SKM-1 treated with dmso at 0.1 percent for 144 hours (cell line): ENCODE results near the gene CDKAL1.

ENCODE experiments used
- DNase-seq: peaks from one replicate; lab custom pipeline; 2025; ENCODE audit not compliant: unreplicated experiment; lab: John Stamatoyannopoulos, UW

The CDKAL1 gene

DNA sequence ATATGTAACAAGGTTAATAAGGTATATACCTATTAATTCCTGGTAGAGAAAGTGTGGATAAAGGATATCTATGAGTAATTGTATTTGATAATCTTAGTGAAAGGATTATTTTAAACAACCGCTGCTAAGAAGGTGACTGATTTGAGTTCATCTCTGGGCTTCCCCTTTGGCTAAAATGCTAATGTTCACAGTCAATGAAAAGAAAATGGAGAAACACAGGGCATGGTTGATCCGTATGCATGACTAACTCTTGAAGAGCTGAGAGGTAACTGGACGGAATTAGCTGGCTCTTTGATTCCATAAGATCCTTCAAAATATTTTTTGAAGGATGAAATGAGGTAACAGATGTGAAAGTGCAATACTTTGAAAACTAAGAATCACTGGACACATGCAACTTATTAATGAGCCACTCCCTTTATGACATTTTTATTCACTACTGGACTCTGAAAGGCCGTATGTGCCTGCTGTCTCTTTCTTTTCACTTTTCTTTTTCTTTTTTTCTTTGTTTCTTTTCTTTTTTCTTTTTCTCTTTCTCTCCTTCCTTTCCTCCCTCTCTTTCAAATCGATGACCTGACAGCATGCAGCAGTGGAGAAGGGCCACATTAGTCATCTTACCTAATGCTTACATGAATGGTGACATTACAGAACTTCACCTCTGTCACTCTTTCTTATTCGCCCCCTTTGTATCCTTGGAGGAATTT is 464.6 kb downstream of the CDKAL1 start:
- no peak for DNase-seq

DNA sequence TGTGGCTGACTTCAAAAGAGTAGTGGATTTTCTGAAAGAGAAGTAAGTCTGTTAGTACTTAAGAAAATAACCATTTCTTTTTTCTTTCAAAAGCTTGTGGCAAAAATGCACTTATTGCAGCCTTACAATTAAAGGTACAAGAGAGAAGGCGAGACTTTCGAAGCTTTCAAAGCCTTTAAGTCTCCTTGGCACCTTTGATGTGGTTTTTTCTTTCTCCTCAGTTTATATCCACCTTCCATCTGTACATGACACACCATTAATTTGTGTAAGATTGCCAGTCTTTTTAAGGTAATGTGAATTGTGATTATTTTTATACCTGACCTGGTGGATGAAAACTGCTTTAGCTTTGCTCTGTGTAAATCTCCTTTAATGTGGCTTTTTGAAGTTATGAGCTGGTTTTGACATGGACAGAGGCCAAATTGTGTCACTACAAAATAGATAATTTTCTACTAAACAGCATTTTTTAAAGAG is 466.1 kb downstream of the CDKAL1 start:
- no peak for DNase-seq

DNA sequence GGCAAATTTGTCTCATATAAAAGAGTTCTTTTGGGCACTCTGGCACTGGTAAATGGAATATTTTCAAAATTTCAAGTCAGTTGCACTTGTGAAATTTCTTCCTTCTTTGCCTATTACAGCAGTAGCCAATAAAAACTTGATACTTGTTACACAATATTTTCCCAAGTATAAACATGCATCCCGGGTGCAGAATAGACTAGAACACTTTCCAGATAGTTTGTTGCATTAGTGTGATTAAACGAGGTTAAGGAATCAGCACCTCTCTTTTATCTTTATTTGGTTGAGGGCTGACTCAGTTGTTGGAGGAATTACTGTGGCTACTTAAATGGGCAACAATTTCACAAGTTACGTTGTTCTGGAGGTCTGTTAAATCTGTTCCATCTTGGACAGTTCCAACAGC is 467.5 kb downstream of the CDKAL1 start:
- DNase-seq, result no peak

DNA sequence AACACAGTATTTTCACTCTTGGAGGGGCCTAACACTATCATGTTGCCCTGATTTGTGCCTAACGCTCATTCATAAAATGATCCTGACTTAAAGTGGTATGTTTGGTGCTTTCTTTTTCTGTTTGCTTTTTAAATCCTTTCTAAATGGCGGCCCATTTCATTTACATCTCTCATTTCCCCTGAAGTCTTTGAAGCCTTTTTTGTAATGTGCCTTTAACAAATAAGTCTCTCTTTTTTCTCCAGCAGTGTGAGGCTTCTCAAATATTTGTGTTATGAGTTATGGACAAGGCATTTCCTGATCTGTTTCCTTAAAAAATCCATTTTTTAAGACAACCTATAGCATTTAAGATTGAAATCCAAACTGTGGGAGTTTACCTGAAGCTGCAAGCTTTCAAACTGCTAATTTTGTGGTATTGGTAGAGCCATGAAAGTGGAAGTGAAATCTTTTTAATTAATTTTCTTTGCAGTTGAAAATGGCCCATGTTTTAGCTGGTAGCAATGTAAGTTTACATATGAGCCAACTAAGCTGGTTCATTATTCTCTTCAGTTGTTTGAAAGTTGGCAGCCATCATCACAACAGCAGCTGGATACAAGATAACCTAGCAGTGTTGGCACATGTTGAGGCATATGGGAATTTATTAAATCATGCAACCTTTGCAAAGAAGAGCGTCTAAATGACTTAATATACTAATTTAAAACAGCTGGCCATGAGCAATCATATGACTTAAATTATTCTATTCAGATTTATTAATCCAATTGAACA is 469.7 kb downstream of the CDKAL1 start:
- no peak for DNase-seq

DNA sequence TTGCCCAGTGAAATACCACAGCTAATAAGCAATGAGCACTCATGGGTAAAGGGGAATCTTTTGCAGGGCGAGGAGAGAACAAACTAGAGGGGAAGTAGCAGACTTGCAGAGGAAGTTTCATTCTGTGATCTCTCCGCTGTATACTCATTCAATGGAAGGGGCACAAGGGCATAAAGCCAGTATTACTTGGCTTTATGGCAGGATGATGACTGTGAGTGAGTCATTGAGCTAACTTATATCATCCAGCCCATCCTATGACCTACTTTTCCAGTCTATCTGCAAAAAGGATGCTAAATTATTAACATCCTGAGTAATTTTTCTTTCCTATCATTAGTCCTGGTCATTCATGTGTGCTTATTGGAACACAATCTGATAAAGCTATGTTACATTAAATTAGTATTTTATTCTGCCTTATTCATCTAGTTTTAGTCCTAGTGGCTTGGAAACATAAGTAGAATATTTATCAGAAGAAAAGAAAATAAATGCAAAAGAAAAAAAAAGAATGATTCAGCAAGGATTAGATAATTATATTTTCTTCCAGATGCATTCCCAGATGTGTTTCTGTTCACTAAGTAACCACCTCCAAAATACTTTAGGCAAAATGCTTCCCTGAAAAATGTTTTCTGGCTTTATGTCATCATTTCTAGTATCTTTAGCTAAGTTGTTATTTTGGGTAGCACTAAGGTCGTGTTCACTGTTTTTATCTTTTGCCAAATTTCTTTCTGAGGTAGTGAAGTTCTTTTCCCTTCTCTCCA is 471.7 kb downstream of the CDKAL1 start:
- DNase-seq, result no peak

DNA sequence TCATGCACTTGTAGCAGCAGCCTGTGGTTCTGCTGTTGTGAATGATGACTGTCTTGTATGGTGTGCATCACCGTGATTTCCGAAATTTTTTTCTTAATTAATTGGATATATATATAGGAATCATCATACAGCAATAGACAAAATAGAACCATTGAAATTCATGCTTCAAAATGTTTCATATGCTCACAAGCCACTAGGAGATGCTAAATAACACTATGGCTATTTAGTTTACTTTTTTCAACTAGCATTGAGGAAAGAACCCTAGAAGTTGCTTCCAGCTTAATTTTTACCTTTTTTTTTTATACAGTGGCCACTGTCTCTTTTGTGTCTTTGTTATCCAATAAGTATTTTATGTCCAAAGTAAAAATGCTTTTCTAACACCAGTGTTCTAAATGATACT is 485.4 kb downstream of the CDKAL1 start:
- DNase-seq, result no peak

DNA sequence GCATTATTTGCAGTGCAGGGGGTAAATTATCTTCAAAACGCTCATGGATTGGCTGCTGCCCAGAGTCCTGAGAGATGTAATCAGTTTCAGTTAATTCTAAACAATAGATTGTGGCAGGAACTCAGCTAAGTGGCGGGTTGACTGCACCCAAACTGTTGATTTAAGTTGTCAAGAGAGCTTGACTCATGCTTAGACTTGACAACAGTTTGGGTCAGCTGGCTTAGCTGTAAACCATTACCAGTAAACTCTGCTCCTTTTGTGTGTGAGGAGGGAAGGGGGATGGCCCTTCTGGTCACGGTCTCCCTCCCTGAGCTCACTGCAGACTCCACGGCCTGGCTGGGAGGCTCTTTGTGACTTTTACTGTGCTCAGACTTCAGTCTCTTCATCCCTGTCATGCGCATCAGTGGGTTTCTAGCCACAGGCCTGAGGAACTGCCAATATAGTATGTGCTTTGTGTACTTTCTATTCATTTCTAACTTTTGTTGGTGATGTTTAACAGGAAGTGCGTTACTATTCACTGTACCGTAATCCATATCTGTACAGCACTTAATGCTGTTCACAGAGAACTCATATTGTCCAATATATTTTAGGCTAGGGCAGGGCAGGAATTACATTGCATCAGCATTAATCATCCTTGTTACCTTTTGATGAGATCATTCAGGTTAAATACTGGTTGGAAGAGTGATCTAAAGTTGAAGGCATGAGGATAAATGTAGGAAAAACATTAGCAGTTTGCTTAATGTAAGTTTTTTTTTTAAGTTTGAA is 488.3 kb downstream of the CDKAL1 start:
- no peak for DNase-seq

DNA sequence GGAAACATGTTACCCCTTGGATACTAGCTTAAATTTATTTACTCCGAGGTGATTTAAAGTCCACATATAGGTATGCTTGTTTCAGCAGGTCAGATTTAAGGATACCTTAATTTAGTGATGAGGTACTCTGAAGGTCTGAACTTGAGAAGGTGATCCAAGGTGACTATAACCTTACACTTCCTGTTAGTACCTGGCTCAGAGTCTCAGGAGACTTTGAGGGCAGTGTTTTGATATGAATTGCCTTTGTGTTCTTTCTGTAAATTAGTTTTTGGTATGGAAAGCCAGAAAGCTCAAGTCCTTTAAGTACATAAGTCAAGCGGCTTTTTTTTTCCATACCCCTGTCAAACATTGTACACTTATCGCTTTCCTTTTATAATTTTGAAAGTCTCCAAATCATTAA is 489.0 kb downstream of the CDKAL1 start:
- no peak for DNase-seq

DNA sequence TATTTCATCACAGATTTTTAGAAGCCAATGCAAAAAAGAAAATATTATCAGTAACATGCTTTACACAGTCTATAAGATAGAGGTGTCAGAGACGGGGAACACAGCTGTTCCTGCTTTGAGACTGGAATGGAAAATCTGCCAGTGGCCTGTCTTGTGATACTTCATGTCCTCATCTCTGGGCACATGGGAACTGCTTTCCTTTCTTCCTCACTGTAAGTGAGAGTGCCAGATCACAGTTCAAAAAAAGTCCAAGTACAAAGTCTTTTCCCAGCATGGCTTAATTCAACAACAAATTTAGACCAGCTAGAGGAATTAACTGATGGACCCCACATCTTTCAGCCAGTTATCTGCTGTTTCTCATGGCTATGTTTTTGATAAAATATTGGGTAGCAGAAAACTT is 490.4 kb downstream of the CDKAL1 start:
- DNase-seq, result no peak

DNA sequence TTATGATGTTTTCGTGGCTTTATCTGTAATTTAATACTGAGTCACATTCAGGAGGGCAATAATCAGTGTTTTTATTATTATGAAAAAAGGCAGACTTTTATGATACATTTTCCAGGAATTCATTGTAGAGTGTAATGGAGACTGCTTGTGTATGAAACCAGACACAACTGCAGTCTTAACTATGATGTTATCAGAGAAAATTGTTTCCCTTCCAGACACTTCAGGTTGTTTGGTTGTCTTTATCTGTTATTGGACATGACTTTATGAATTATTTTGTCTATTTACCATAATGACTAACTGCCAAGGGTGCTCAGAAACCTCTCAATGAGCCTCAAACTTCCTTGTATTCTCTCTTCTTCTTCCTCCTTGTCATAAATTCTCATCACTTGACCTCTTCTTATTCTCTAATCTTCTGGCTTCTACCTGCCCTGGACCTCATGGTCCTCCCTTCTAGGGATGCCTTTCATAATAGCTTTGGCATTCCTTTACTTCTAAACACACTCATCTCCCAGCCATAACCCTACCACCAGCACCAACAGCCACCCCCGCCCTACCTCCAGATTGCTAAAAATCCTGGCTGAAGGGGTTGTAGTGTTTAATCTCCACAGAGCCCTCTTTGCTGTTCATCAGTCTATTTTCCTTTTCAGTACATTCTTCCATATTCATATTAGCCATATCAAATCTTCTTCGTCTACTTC is 492.5 kb downstream of the CDKAL1 start:
- no peak for DNase-seq

DNA sequence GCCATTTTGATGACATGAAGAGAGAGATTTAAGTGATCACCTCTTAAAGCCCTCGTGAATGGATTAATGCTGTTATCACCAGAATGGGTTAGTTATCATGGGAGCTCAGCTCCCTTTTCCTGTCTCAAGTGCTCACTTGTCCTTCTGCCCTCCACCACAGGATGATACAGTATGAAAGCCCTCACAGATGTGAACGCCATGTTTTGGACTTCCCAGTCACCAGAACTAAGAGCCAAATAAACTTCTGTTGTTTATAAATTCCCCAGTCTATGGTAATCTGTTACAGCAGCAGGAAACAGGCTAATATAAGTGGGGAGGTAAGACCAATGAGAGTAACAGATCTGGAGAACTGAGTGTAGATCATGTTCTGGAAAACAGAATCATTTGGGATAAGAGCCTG is 493.2 kb downstream of the CDKAL1 start:
- no peak for DNase-seq

DNA sequence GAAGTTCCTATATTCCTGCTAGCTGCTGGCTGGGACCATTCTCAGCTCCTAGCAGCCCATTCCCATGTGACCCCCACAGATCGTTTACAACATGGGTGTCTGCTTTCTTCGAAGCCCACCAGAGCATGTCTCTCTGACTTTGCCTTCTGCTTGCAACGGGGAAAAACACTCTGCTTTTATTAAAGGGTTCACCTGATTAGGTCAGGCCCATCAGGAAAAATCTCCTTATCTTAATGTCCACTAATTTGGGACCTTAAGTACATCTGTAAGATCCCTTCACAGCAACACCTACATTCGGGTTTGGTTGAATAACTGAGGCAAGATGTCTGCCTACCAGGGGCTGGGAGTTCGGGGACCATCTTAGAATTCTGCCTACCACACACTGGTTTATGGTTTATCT is 496.9 kb downstream of the CDKAL1 start:
- DNase-seq, result no peak

DNA sequence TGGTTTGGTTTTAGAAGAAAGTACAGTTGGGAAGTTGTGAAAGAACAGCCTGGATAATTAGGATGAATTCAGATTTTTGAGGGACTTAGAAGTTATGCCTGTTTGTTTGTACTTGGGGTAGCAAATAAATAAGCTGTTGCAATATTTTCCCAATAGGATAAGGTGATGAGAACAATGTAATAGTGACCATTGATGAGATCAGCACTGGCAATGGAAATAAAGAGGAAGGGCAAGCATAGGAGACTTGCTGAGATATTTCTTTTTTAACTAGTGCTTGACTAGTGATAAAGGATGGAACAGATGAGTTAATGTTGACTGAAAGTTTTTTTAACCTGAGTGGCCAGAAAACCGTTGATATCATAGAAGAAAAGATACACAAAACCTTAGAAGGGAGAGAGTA is 498.8 kb downstream of the CDKAL1 start:
- DNase-seq, result no peak

DNA sequence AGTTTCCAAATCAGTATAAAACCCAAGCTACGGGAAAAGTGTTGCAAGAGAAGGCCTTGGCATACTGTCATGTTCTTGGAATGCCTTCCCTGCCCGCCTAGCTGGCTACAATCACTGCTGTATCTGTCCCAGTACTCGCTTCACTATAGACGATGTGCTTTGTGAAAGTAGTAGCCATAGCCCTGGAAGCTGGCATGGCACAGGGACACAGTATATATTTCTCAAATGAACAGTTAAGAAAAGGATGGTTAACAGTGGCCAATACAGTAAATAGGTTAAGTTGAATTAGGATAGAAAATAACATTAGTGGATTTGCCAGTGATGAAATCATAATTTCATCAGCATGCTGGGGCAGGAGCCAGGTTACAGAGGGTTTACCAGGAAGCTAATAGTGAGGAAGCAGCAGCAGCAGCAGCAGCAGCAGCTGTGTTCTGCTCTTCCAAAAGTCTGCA is 499.3 kb downstream of the CDKAL1 start:
- no peak for DNase-seq

DNA sequence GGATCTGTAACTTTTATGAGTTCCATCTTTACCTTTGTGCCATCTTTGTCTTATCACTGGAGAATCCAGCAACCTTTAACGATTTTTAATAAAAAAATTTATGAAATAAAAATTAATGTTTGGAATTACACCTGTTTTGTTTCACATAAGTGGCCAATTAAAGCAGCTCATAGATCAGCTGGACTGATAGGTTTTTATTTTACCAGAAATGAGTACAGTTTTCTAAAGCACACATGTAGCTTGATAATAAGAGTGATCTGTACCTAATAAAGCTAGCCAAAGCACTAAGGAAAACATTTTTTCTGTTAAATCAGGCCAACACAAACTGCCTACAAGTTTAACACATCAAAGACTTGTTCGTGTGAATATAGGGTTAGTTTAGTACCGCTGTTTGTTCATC is 500.1 kb downstream of the CDKAL1 start:
- no peak for DNase-seq

DNA sequence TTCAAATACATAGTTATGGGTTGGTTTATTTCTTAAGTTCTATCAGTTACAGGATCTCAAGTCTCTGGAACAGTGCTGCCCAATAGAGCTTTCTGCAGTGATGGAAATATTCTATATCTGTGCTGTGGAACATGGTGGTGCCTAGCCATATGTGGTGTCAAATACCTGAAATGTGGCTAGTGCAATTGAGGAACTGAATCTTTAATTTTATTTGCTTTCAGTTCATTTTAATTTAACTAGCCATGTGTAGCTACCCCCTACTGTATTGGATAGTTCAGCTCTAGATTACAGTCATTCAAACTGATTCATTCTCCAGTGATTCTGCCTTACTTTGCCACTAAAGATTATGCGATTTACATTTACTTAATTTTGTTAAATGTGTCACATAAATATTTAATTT is 503.2 kb downstream of the CDKAL1 start:
- no peak for DNase-seq

DNA sequence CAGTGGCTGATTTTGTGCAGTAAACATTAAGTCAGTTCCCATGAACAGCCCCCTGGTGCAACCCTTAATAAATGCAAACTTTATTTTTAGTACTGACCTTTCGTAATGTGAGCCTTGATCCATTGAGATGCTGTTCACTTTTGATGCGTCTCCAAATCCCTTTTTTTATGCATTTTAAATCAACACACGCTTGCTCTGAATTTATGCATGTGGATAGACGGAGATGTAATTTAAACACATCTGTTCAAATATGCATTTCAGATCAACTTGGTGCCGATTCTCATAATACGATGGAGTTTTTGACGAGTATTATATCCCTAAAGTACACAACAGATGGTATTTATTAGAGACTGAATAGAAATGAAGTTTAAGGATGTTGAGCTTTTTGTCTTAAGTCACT is 505.7 kb downstream of the CDKAL1 start:
- DNase-seq, result no peak

DNA sequence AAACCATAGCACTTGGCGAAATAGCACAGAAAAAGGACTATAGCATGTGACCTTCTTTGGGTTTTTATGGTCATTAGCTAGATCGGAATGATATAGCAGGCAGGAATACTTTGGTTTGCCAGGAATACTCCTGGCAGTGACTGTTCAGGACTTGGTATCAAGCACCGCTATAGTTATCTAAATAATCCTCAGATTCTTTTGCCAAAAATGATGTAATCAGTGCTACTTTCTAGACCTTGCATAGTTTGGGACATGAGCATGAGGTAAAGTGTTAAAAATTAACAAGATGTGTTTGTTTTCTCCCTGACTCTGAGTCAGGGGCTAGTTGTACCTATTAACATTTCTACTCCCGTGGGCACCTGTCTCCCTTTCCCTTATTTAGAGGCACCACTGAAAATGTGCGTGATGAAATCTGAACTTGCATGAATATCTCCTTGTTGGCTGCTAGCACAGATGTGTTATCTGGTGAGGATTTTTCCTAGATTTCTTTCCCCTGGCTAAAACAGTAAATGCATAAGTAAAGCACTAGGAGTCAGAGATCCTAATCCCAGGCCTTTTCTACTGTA is 511.0 kb downstream of the CDKAL1 start:
- no peak for DNase-seq

DNA sequence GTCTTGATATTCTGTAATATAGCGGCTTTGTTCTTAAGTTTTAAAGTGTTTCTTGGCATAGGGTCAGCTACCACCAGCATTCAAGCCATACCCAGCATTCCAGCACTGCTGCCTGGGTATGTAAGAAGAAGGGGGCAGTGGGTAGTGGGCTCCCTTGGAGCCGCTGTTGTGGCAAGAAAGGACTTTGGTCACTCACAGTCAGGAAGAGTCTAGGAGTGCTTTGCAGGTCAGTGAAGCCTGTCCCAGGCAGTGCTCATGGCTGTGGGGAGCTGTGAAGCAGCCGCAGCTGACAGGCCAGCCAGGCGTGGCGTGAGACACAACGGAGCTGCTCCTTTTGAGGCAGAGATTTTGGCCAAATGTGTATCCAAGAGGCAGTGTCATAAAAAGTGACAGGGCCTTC is 512.0 kb downstream of the CDKAL1 start:
- DNase-seq, result no peak

DNA sequence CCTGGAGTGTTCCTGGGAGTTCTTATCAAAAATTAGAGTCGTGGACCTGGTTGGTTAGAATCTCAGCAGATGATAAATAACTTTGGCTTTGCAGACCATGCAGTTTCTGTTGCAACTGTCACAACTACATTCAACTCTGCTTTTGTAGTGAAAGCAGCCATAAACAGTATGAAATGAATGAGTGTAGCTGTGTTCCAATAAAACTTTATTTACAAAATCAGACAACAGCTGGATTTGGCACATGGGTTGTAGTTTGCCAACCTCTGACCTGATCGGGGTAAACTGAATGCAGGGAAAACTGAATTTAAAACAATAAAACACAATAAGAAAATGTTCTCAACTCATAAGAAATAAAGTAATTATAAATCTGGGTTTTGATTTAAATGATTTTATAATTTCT is 513.8 kb downstream of the CDKAL1 start:
- DNase-seq, result no peak
